Duodenal mucosa (tissue), 2 donors: ENCODE measurements around the gene VPS18.

Experiments
- H3K27ac ChIP-seq: one replicate; pipeline ENCODE4 v1.7.0; 2013; ENCODE audit warnings: low read depth, low read length
- H3K27me3 ChIP-seq, 2 donors: one replicate each; pipeline ENCODE4 v1.7.0; 2013; ENCODE audit warnings: low read length in 2 of 2, control low read depth in 1 of 2; ENCODE audit not compliant: insufficient read depth in 2 of 2, control insufficient read depth in 1 of 2
- H3K36me3 ChIP-seq, 2 donors: one replicate each; pipeline ENCODE4 v1.7.0; 2013; ENCODE audit warnings: low read length in 2 of 2, control low read depth in 1 of 2; ENCODE audit not compliant: insufficient read depth in 2 of 2, control insufficient read depth in 1 of 2
- H3K4me1 ChIP-seq, 2 donors: one replicate each; pipeline ENCODE4 v1.7.0; 2013; ENCODE audit warnings: low read length in 2 of 2, control low read depth in 1 of 2; ENCODE audit not compliant: insufficient read depth in 2 of 2, control insufficient read depth in 1 of 2
- H3K4me3 ChIP-seq, 2 donors: one replicate each; pipeline ENCODE4 v1.7.0; 2013; ENCODE audit warnings: low read length in 2 of 2, low read depth in 1 of 2
- H3K9ac ChIP-seq, 2 donors: one replicate each; pipeline ENCODE4 v1.7.0; 2013; ENCODE audit warnings: low read length in 2 of 2, low read depth in 1 of 2
- H3K9me3 ChIP-seq, 2 donors: one replicate each; pipeline ENCODE4 v1.7.0; 2013; ENCODE audit warnings: low read length in 2 of 2, control low read depth in 1 of 2; ENCODE audit not compliant: control insufficient read depth in 1 of 2

VPS18 gene

DNA sequence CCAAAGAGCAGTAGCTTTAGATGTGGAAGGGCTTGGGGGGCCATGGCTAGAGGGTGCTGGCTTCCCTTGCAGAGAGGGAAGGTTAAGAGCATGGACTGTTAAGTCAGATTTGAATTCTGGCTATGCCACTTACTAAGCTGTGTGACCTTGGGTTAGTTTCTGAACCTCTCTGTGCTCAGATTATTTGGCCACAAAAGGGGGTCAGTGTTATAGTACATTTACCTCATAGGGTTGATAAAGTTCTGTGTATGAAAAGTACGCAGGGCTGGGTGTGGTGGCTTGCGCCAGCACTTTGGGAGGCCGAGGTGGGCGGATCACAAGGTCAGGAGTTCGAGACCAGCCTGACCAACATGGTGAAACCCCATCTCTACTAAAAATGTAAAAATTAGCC, 6.8 kb downstream of the VPS18 start:
- Histone ChIP-seq H3K9me3 (no peaks in the 10 kb centered on the region), H3K27me3 (no peaks in the 10 kb centered on the region), H3K4me1 (peaks cover 11 to 26% of the 10 kb centered on the region in 2 donors), H3K9ac (no peak overlapping the region), H3K4me3 (no peak overlapping the region), H3K27ac (no peak overlapping the region), H3K36me3 (peaks cover 32 to 47% of the 10 kb centered on the region in 2 donors)

- no peak overlapping the region for H3K9ac ChIP-seq
- peaks cover 32 to 45% of the 10 kb centered on the region in 2 donors for H3K36me3 ChIP-seq
- peaks cover 22 to 43% of the 10 kb centered on the region in 2 donors for H3K4me1 ChIP-seq
- no peaks in the 10 kb centered on the region for H3K9me3 ChIP-seq
- H3K27me3 ChIP-seq = no peaks in the 10 kb centered on the region
- H3K27ac ChIP-seq = no peak overlapping the region
- H3K4me3 ChIP-seq = no peak overlapping the region
Measured at GRCh38 chr15:40902605-40903561, 8.6 kb downstream of the VPS18 start.

- Histone ChIP-seq H3K27ac (no peak overlapping the region), H3K27me3 (no peaks in the 10 kb centered on the region), H3K4me1 (peaks cover 32 to 61% of the 10 kb centered on the region in 2 donors), H3K36me3 (peaks cover 26 to 34% of the 10 kb centered on the region in 2 donors), H3K4me3 (no peak overlapping the region), H3K9me3 (no peaks in the 10 kb centered on the region), H3K9ac (peak overlapping the region in 1 of 2 donors; percentile 20)
Measured at GRCh38 chr15:40904552-40905201, 10.4 kb downstream of the VPS18 start.

GRCh38 chr15:40906091-40906990, 12.1 kb downstream of the VPS18 start:
- H3K36me3 ChIP-seq = peaks cover 14 to 19% of the 10 kb centered on the region in 2 donors
- no peaks in the 10 kb centered on the region for H3K9me3 ChIP-seq
- H3K4me3 ChIP-seq = peak overlapping the region; percentile 74 to 79
- H3K27ac ChIP-seq = peak overlapping the region; percentile 95
- H3K27me3 ChIP-seq = no peaks in the 10 kb centered on the region
- H3K9ac ChIP-seq = peak overlapping the region; percentile 91 to 94
- peaks cover 43 to 70% of the 10 kb centered on the region in 2 donors for H3K4me1 ChIP-seq

DNA sequence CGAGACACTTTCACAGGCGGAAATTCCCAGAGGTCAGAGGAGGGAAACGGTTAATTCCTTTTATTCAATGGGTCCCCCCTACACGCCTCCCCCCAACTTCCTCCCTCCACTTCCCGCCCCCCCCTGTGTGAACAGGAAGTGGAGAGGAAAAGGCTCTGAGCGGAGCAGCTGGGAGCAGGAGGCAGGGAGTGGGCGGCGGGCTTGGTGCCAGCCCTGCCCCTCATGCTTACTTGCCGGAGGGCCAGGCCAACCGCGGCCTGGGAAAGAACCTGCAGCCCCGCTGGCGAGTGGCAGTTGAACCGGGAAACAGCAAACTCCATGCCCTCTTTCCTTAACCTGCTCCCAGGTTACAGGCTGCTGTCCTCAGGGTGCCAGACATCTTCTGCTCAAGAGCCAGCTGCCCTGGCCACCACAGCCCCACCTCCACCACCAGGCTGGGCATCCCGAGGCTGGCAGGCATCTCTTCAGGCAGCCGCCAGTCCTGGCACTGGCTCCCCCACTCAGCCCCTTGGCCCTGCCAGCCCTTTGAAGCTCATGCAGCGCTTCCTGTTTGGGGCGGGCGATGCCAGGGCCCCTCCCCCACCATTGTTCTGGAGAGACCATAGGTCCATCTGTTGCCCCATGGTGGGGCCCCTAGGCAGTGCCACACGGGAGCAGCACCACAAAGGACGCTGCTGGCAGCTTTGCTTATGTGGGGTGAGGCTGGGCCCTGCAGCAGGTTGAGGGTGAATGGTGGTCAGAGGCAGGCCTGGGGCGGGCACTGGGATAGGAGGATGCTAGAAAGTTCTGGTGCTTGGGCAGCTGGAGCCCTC, 12.9 kb downstream of the VPS18 start:
- H3K9me3 ChIP-seq = no peaks in the 10 kb centered on the region
- H3K4me1 ChIP-seq = peaks cover 43 to 71% of the 10 kb centered on the region in 2 donors
- H3K9ac ChIP-seq = peak overlapping the region; percentile 91 to 94
- H3K27me3 ChIP-seq = no peaks in the 10 kb centered on the region
- H3K27ac ChIP-seq = peak overlapping the region; percentile 95
- H3K4me3 ChIP-seq = peak overlapping the region; percentile 74 to 79
- H3K36me3 ChIP-seq = peaks cover 14 to 17% of the 10 kb centered on the region in 2 donors

DNA sequence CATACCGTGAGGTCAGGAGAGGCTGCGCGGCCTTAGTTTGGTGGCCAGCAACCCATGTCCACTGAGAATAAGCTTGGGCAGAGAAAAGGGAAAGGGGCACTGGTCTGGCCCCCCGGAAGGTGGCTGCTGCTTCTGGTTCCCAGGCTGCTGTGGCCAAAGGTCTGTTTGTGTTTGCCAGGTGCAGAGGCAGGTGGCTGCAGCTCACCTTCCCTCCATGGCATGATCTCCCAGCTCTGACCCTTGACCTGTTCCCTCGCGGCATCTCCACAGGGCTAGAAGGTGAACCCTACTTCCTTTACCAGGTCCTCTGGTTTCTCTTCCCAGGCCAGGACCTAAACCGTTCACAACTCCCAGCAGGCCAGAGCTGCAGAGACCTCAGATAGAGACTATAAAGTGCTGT, 13.8 kb downstream of the VPS18 start:
- Histone ChIP-seq H3K27ac (peak overlapping the region; percentile 95), H3K4me1 (peaks cover 43 to 68% of the 10 kb centered on the region in 2 donors)

DNA sequence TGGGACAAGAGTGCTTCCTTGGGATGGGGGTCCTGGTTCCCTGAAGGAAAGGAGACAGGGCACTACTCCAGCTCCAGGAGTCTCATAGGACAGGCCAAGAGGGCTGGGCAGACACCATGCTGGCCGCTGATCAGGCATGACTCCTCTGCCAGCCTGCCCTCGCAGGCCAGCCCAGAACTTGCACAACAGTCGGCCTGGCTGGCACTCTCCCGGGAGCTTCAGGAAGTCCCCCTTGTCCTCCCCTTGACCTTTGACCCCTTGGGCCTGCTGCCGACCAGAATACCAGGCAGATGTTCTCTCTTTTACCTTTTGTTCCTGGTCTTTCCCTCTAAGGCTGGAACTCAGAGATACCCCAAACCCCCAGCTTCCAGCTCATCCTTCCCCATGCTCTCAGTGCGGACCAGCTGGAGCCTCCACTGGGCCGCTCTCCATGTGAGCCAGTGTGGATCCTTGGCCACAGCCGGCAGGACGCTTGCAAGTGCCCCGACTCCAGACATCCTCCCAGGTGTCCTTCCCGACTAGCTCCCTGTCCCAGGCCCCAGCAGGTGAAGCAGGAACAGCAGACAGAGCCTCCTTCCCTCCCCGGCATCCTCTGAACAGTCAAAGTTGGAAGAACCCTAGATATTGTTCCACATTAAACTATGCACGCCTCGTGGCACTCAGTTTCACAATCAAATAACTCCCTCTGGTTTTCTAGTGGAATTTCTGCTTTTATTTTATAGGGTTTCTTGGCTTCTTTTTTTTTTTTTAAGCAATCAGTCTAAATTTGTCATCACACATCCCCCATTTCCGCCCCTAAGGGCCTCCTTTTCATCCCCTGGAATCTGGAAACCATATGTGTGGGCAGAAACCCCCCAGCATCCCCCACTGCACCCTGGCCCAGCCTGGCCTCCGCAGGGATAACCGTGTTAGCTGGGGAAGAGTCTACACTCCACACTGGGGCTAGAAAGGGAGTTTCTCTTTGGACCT, 15.7 kb downstream of the VPS18 start:
- no peak overlapping the region for H3K27ac ChIP-seq
- H3K9me3 ChIP-seq = no peaks in the 10 kb centered on the region
- H3K36me3 ChIP-seq = no peaks in the 10 kb centered on the region
- no peak overlapping the region for H3K9ac ChIP-seq
- H3K27me3 ChIP-seq = no peaks in the 10 kb centered on the region
- H3K4me3 ChIP-seq = no peak overlapping the region
- H3K4me1 ChIP-seq = peaks cover 39 to 53% of the 10 kb centered on the region in 2 donors

More for the DNA sequence above, 13.8 kb downstream of the VPS18 start:
- Histone ChIP-seq H3K9me3 (no peaks in the 10 kb centered on the region), H3K9ac (peak overlapping the region in 1 of 2 donors; percentile 47), H3K27me3 (no peaks in the 10 kb centered on the region), H3K36me3 (peaks cover 8% of the 10 kb centered on the region in 2 donors), H3K4me3 (peak overlapping the region in 1 of 2 donors; percentile 74)

GRCh38 chr15:40911141-40911540, 16.9 kb downstream of the VPS18 start:
- Histone ChIP-seq H3K4me3 (no peak overlapping the region), H3K36me3 (no peaks in the 10 kb centered on the region), H3K9me3 (no peaks in the 10 kb centered on the region), H3K27me3 (no peaks in the 10 kb centered on the region), H3K9ac (no peak overlapping the region), H3K4me1 (peaks cover 31 to 45% of the 10 kb centered on the region in 2 donors), H3K27ac (no peak overlapping the region)
